ENCODE data around the gene HOXB13. TPM values are rescaled to one million over a fixed set of nuclear protein-coding genes. Genes with fewer than 3 reads are reported as not detected.

Gene HOXB13
- total and polyA plus RNA-seq, 2 of the 13 experiments (the other 11 are each of a cell fraction or from before 2014, with no cell fraction given) = not detected

- TF ChIP-seq MXI1 (IDR thresholded peaks at IDR 0.05; ENCODE audit: borderline replicate concordance, low read depth, low read length) = no peak
- no peak for TF ChIP-seq ZNF570 (CRISPR knock-in tag; IDR thresholded peaks at IDR 0.05; ENCODE audit: borderline replicate concordance)
- TF ChIP-seq ZNF619 (CRISPR knock-in tag; IDR thresholded peaks at IDR 0.05) = peak; percentile 83; the same call in 1 of the 2 replicates
- no peak for TF ChIP-seq ESRRA (CRISPR knock-in tag; IDR thresholded peaks at IDR 0.05; ENCODE audit: low read depth)
- TF ChIP-seq U2AF2 (IDR thresholded peaks at IDR 0.05; ENCODE audit: low read depth, low read length) = no peak
- no peak for TF ChIP-seq HNF4G (IDR thresholded peaks at IDR 0.05; ENCODE audit: borderline replicate concordance, low read depth, low read length)
- no peak for TF ChIP-seq HNF4G (CRISPR knock-in tag; IDR thresholded peaks at IDR 0.05; ENCODE audit: borderline replicate concordance, low read depth)
- TF ChIP-seq, protein P1, sequence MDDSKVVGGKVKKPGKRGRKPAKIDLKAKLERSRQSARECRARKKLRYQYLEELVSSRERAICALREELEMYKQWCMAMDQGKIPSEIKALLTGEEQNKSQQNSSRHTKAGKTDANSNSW (CRISPR knock-in tag; IDR thresholded peaks at IDR 0.05; ENCODE audit: borderline replicate concordance) = no peak
- TF ChIP-seq PRPF4 (IDR thresholded peaks at IDR 0.05; ENCODE audit: low read depth, low read length, poor library complexity, severe bottlenecking) = no peak
- TF ChIP-seq E2F2 (CRISPR knock-in tag; IDR thresholded peaks at IDR 0.05; ENCODE audit: borderline replicate concordance) = no peak
- TF ChIP-seq TBP (CRISPR knock-in tag; IDR thresholded peaks at IDR 0.05) = no peak
- no peak for TF ChIP-seq PPARG (CRISPR knock-in tag; conservative IDR thresholded peaks at IDR 0.05)
- no peak for TF ChIP-seq ZEB1 (IDR thresholded peaks at IDR 0.05; ENCODE audit: insufficient replicate concordance, low read depth)
- 0 out of 2 replicates have a peak, but pooled peaks have one; percentile 34 for TF ChIP-seq SP140L (CRISPR knock-in tag; IDR thresholded peaks at IDR 0.05; ENCODE audit: borderline replicate concordance)
- 0 out of 2 replicates have a peak, but pooled peaks have one; percentile 67 for TF ChIP-seq KDM3A (CRISPR knock-in tag; IDR thresholded peaks at IDR 0.05; ENCODE audit: low read depth)
- TF ChIP-seq MTA3 (CRISPR knock-in tag; IDR thresholded peaks at IDR 0.05) = no peak
- TF ChIP-seq GTF2F1 (IDR thresholded peaks at IDR 0.05; ENCODE audit: low read length) = no peak
- TF ChIP-seq CHD4 (IDR thresholded peaks at IDR 0.05; ENCODE audit: borderline replicate concordance, low read length) = no peak
- no peak for TF ChIP-seq SNAPC4 (CRISPR knock-in tag; IDR thresholded peaks at IDR 0.05)
- 0 out of 2 replicates have a peak, but pooled peaks have one; percentile 40 for TF ChIP-seq RXRA (CRISPR knock-in tag; IDR thresholded peaks at IDR 0.05)
- no peak for TF ChIP-seq CEBPB (IDR thresholded peaks at IDR 0.05; ENCODE audit: borderline replicate concordance, low read depth, low read length)
- TF ChIP-seq THYN1 (CRISPR knock-in tag; IDR thresholded peaks at IDR 0.05; ENCODE audit: borderline replicate concordance, low read depth) = no peak
- no peak for TF ChIP-seq HDAC6 (IDR thresholded peaks at IDR 0.05; ENCODE audit: low read depth, low read length)
- TF ChIP-seq RFXANK (CRISPR knock-in tag; IDR thresholded peaks at IDR 0.05) = no peak
- no peak for TF ChIP-seq TBL1XR1 (IDR thresholded peaks at IDR 0.05; ENCODE audit: borderline replicate concordance, low read length, partially characterized antibody)
Measured at GRCh38 chr17:48678141-48678971, 50.2 kb downstream of the HOXB13 start (continued).

Measured in HepG2 (cell line).